Vagina (tissue), 2 donors: Measurements from ENCODE around the gene CHAF1A. TPM values are rescaled to one million over a fixed set of nuclear protein-coding genes. Genes with fewer than 3 reads are reported as not detected.

Experiments
- DNase-seq, 2 donors: peaks; one replicate each; pipeline ENCODE4 v3.0.0-alpha.2; 2017; ENCODE audit errors: extremely low spot score in 2 of 2
- H3K27ac ChIP-seq: fragments of 200-600 bp; sonication (generic); one replicate; pipeline ENCODE4 v1.5.1; 2019
- H3K27me3 ChIP-seq: fragments of 200-600 bp; sonication (generic); one replicate; pipeline ENCODE4 v1.5.1; 2019
- H3K36me3 ChIP-seq, 2 donors: fragments of 200-600 bp; sonication (generic); one replicate each; pipeline ENCODE4 v1.5.1; 2017 to 2019
- H3K4me1 ChIP-seq: fragments of 200-600 bp; sonication (generic); one replicate; pipeline ENCODE4 v1.5.1; 2019
- H3K4me3 ChIP-seq, 2 donors: fragments of 200-600 bp; sonication (generic); 1 replicate in 1 of 2; 2 replicates in 1 of 2; pipeline ENCODE4 v1.5.1; 2016 to 2019
- H3K9me3 ChIP-seq: fragments of 200-600 bp; sonication (generic); one replicate; pipeline ENCODE4 v1.5.1; 2019
- POLR2A ChIP-seq, 2 donors: fragments of 450-650 bp; IDR thresholded peaks; one replicate each; pipeline ENCODE4 v1.6.1; 2017; ENCODE audit warnings: antibody characterized with exemption in 2 of 2, mild to moderate bottlenecking in 2 of 2, moderate library complexity in 2 of 2
- POLR2AphosphoS5 ChIP-seq, 2 donors: sonication (generic); formaldehyde crosslinking; IDR thresholded peaks; one replicate each; pipeline ENCODE4 v1.9.0; 2017; ENCODE audit warnings: antibody characterized with exemption in 2 of 2, mild to moderate bottlenecking in 2 of 2, low read depth in 1 of 2; ENCODE audit not compliant: insufficient read depth in 1 of 2
- intact Hi-C: fragments of 100-400 bp; cut with DNase I; formaldehyde crosslinking; loops from one replicate; pipeline ENCODE4 v1.15.1; 2023
- total RNA-seq: library from RNA; depleted of rRNA; stranded (reverse); fragments of >200 nt; gene quantifications from one replicate; pipeline ENCODE4 v1.2.3, GENCODE V29; 2016
- TF ChIP-seq, protein P1 (sequence below), 3 experiments: fragments of 450-650 bp in 2 of 3; fragments of 200-600 bp in 1 of 3; sonication (generic) in 1 of 3; IDR thresholded peaks; one replicate each; pipeline ENCODE4 v1.5.1; 2017 to 2019; ENCODE audit warnings: antibody characterized with exemption in 3 of 3, mild to moderate bottlenecking in 2 of 3, moderate library complexity in 2 of 3

CHAF1A gene
- total RNA-seq, 1 donor from 2014 or later, result 21.4 TPM

DNA sequence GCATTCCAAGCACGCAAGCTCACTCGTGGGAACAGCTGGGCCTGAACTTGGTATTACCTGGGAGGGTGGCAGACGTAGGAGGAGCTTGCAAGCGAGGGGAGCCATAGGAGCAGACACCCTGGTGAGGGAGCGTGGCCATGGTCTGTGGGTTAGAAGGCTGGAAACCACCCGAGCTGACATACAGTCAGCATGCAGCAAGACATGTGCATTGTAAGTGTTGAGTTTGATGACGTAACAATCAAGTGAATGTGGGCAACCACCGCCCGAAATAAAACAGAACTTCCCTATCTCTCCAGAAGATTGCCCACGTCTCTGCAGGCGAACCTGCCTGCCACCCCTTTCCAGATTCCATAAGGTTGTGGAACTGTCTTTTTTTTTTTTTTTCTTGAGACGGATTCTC, 28.3 kb downstream of the CHAF1A start:
- intact Hi-C loops, result no loop called here
- no peaks in the 10 kb centered on the region for H3K4me1 ChIP-seq
- TF ChIP-seq, protein P1, sequence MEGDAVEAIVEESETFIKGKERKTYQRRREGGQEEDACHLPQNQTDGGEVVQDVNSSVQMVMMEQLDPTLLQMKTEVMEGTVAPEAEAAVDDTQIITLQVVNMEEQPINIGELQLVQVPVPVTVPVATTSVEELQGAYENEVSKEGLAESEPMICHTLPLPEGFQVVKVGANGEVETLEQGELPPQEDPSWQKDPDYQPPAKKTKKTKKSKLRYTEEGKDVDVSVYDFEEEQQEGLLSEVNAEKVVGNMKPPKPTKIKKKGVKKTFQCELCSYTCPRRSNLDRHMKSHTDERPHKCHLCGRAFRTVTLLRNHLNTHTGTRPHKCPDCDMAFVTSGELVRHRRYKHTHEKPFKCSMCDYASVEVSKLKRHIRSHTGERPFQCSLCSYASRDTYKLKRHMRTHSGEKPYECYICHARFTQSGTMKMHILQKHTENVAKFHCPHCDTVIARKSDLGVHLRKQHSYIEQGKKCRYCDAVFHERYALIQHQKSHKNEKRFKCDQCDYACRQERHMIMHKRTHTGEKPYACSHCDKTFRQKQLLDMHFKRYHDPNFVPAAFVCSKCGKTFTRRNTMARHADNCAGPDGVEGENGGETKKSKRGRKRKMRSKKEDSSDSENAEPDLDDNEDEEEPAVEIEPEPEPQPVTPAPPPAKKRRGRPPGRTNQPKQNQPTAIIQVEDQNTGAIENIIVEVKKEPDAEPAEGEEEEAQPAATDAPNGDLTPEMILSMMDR (IDR thresholded peaks at IDR 0.05), result no peak
- no peak for TF ChIP-seq POLR2AphosphoS5 (IDR thresholded peaks at IDR 0.05; ENCODE audit: insufficient read depth in 1 of 2, low read depth in 1 of 2)
- H3K27ac ChIP-seq, result no peak overlapping the region
- no peak for DNase-seq
- no peak overlapping the region for H3K4me3 ChIP-seq
- H3K27me3 ChIP-seq, result no peaks in the 10 kb centered on the region
- H3K36me3 ChIP-seq, result peaks cover 0 to 34% of the 10 kb centered on the region in 2 donors
- H3K9me3 ChIP-seq, result no peaks in the 10 kb centered on the region

DNA sequence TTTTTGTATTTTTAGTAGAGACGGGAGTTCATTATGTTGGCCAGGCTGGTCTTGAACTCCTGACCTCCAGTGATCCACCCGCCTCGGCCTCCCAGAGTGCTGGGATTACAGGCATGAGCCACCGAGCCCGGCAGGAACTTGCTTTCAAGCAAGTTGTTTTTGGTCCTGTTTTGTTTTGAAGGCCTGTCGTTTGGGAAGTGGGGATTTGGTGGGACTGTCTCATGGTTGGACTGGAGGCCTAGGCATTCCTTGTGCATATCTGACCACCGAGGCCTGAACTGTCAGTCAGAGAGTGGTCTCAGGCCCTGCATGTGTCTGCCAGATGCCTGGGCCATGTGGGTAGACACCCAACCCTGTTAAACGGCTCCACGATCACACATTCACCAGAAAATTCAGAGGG, 28.9 kb downstream of the CHAF1A start:
- no peak overlapping the region for H3K4me3 ChIP-seq
- DNase-seq, result no peak
- TF ChIP-seq POLR2AphosphoS5 (IDR thresholded peaks at IDR 0.05; ENCODE audit: insufficient read depth in 1 of 2, low read depth in 1 of 2) (no peak), POLR2A (IDR thresholded peaks at IDR 0.05) (no peak)
- TF ChIP-seq, protein P1 (IDR thresholded peaks at IDR 0.05), result no peak
- H3K9me3 ChIP-seq, result no peaks in the 10 kb centered on the region
- H3K27ac ChIP-seq, result no peak overlapping the region
- no peaks in the 10 kb centered on the region for H3K4me1 ChIP-seq
- peaks cover 0 to 34% of the 10 kb centered on the region in 2 donors for H3K36me3 ChIP-seq
- intact Hi-C loops, result no loop called here
- no peaks in the 10 kb centered on the region for H3K27me3 ChIP-seq

DNA sequence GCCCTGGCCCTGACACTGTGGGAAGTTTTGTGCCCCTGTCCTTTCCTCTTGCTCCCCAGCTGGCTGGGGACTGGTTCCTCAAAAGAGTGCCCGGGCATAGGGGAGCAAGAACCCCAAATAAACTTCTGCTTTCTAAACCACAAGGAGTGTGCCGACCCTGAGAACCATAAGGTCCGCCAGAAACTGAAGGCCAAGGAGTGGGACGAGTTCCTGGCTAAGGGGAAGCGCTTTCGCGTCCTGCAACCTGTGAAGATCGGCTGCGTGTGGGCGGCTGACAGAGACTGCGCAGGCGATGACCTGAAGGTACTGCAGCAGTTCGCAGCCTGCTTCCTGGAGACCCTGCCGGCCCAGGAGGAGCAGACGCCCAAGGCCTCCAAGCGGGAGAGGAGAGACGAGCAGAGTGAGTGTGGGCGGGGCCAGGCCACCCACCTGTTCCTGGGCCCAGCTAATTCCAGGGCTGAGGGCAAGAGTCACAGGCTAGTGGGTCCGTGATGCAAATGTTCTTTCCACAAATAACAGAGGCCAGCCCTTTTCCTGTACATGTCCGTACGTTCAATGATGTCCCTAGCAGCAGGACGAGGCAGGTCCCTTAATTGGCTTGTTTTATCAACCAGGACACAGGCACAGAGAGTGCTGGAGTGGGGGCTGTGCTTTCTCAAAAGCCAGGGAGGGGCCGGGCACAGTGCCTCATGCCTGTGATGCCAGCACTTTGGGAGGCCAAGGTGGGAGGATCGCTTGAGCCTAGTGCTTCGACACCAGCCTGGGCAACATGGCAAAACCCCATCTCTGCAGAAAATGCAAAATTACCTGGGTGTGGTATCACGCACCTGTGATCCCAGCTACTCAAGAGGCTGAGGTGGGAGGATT, 29.6 kb downstream of the CHAF1A start:
- no peak for DNase-seq
- Histone ChIP-seq H3K36me3 (peaks cover 0 to 34% of the 10 kb centered on the region in 2 donors), H3K4me1 (no peaks in the 10 kb centered on the region), H3K27me3 (no peaks in the 10 kb centered on the region), H3K27ac (no peak overlapping the region), H3K9me3 (no peaks in the 10 kb centered on the region), H3K4me3 (no peak overlapping the region)
- intact Hi-C loops, result no loop called here
- TF ChIP-seq POLR2AphosphoS5 (IDR thresholded peaks at IDR 0.05; ENCODE audit: insufficient read depth in 1 of 2, low read depth in 1 of 2) (no peak), POLR2A (IDR thresholded peaks at IDR 0.05) (no peak)
- TF ChIP-seq, protein P1 (IDR thresholded peaks at IDR 0.05), result no peak

DNA sequence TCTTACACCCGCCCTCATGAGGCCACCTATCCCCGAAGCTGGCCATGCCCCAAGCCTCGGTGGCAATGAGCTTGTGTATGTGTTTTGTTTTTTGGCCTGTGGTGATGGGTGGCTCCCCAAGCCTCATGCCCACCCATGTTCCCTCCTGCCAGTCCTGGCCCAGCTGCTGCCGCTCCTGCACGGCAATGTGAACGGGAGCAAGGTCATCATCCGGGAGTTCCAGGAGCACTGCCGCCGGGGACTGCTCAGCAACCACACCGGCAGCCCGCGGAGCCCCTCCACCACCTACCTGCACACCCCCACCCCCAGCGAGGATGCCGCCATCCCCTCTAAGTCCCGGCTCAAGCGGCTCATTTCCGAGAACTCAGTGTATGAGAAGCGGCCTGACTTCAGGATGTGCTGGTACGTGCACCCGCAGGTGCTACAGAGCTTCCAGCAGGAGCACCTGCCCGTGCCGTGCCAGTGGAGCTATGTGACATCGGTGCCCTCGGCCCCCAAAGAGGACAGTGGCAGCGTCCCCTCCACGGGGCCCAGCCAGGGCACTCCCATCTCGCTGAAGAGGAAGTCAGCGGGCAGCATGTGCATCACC, 30.6 kb downstream of the CHAF1A start:
- Histone ChIP-seq H3K27me3 (no peaks in the 10 kb centered on the region), H3K9me3 (no peaks in the 10 kb centered on the region), H3K36me3 (peaks cover 0 to 34% of the 10 kb centered on the region in 2 donors), H3K4me1 (no peaks in the 10 kb centered on the region), H3K4me3 (no peak overlapping the region), H3K27ac (no peak overlapping the region)
- TF ChIP-seq, protein P1 (IDR thresholded peaks at IDR 0.05), result no peak
- no peak for TF ChIP-seq POLR2AphosphoS5 (IDR thresholded peaks at IDR 0.05; ENCODE audit: insufficient read depth in 1 of 2, low read depth in 1 of 2)
- TF ChIP-seq POLR2A (IDR thresholded peaks at IDR 0.05), result no peak
- no peak for DNase-seq
- intact Hi-C loops, result no loop called here

DNA sequence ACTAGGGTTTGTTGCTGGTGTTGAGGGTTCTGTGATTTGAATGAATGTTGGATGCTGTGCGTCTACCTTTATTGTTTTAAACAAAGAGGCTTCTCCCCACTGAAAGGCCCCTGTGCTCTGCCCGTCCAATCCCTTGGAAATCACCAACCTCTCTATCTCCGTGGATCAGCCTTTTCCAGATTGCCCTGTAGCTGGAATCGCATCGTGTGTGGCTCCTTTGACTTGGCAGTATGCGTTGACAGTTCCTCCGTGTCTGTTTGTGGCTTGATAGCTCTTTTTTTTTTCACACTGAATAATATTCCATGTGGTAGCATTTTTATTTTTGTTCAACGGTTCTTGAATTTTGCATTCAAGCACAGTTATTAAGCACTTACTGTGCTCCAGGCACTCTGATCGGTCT, 32.0 kb downstream of the CHAF1A start:
- Histone ChIP-seq H3K27me3 (no peaks in the 10 kb centered on the region), H3K27ac (no peak overlapping the region), H3K4me1 (no peaks in the 10 kb centered on the region), H3K4me3 (no peak overlapping the region), H3K36me3 (peaks cover 0 to 34% of the 10 kb centered on the region in 2 donors), H3K9me3 (no peaks in the 10 kb centered on the region)
- TF ChIP-seq, protein P1 (IDR thresholded peaks at IDR 0.05), result no peak
- intact Hi-C loops, result no loop called here
- no peak for DNase-seq
